GM12878 (cell line): Measurements from ENCODE around the gene YWHAG. TPM values are rescaled to one million over a fixed set of nuclear protein-coding genes. Genes with fewer than 3 reads are reported as not detected.
A peak's percentile ranks its signal among the peaks of the same experiment; 100 is the strongest.

Source experiments
- ATAC-seq: fragments of 200-7000 bp; cut with Tn5 transposase; 3 replicates; pipeline ENCODE4 v1.9.1; 2020; ENCODE audit warnings: mild to moderate bottlenecking, moderate library complexity
- BruUV-seq: library from RNA; stranded (reverse); fragments of 400-500 nt; replicated peaks from 2 replicates; lab custom pipeline; 2021; lab: Mats Ljungman, UMichigan
- CTCF ChIA-PET: fragments of 300-600 bp; sonication (Branson Sonifier 250); formaldehyde crosslinking; extraction: SDS; loops from one replicate; lab custom pipeline; 2021; ENCODE audit warnings: inconsistent platforms; lab: Yijun Ruan, JAX
- POLR2A ChIA-PET: fragments of 350-600 bp; formaldehyde crosslinking; extraction: SDS; loops from one replicate; lab custom pipeline; 2021; ENCODE audit warnings: inconsistent platforms; lab: Charles Lee
- RAD21 ChIA-PET: fragments of 300-600 bp; sonication (Branson Sonifier 250); formaldehyde crosslinking; loops from one replicate; lab custom pipeline; 2023; ENCODE audit warnings: antibody characterized with exemption; ENCODE audit not compliant: unreplicated experiment; lab: Charles Lee
- SMC1A ChIA-PET: fragments of 300-600 bp; sonication (Branson Sonifier 250); formaldehyde crosslinking; loops from one replicate; lab custom pipeline; 2023; ENCODE audit not compliant: unreplicated experiment, uncharacterized antibody; lab: Charles Lee
- DNase-seq: peaks from one replicate; pipeline ENCODE4 v3.0.0-alpha.2; 2011; ENCODE audit warnings: low read depth, low spot score
- FAIRE-seq: peaks from 3 replicates; lab custom pipeline; 2011; peaks lifted over from hg19 to GRCh38; lab: Jason Lieb, UNC
- H2AFZ ChIP-seq: 2 replicates; pipeline ENCODE4 v1.6.0; 2011; ENCODE audit warnings: low read depth, low read length, control low read depth; ENCODE audit not compliant: control insufficient read depth
- H3K27ac ChIP-seq: 2 replicates; pipeline ENCODE4 v1.5.1; 2011; ENCODE audit warnings: control low read depth; ENCODE audit not compliant: control insufficient read depth, insufficient read depth
- H3K27me3 ChIP-seq, 2 experiments: replicated peaks in 1 of 2; 2 replicates each; pipeline versions ENCODE4 v1.6.0 to v1.6.1; 2011; ENCODE audit warnings: low read length in 1 of 2; ENCODE audit not compliant: control insufficient read depth in 2 of 2, insufficient read depth in 2 of 2
- H3K36me3 ChIP-seq, 2 experiments: 2 replicates each; pipeline ENCODE4 v1.5.1; 2011; ENCODE audit warnings: low read length in 1 of 2; ENCODE audit not compliant: control insufficient read depth in 2 of 2, insufficient read depth in 2 of 2
- H3K4me1 ChIP-seq: 2 replicates; pipeline ENCODE4 v1.6.1; 2011; ENCODE audit warnings: mild to moderate bottlenecking, low read length, moderate library complexity, mixed read lengths; ENCODE audit not compliant: control insufficient read depth, insufficient read depth
- H3K4me2 ChIP-seq: 2 replicates; pipeline ENCODE4 v1.6.0; 2011; ENCODE audit warnings: control low read depth; ENCODE audit not compliant: control insufficient read depth, insufficient read depth
- H3K4me3 ChIP-seq: fragments of 200-600 bp; sonication (generic); 2 replicates; pipeline ENCODE4 v1.5.1; 2016
- H3K79me2 ChIP-seq: 2 replicates; pipeline ENCODE4 v1.6.0; 2011; ENCODE audit warnings: low read length; ENCODE audit not compliant: control insufficient read depth, insufficient read depth
- H3K9ac ChIP-seq: 2 replicates; pipeline ENCODE4 v1.8.0; 2011; ENCODE audit warnings: low read length, control low read depth, mixed read lengths; ENCODE audit not compliant: control insufficient read depth, insufficient read depth
- H3K9me3 ChIP-seq: replicated peaks from 3 replicates; pipeline ENCODE4 v1.5.1; 2011; ENCODE audit warnings: mild to moderate bottlenecking, low read length; ENCODE audit not compliant: control insufficient read depth, insufficient read depth
- H4K20me1 ChIP-seq: 2 replicates; pipeline ENCODE4 v1.6.0; 2011; ENCODE audit not compliant: control insufficient read depth, insufficient read depth
- FOS ChIP-seq: IDR thresholded peaks from 3 replicates; pipeline ENCODE4 v1.6.1; 2011; ENCODE audit warnings: borderline replicate concordance; ENCODE audit not compliant: insufficient read length; ENCODE audit errors: extremely low read depth
- NFYB ChIP-seq: IDR thresholded peaks from 2 replicates; pipeline ENCODE4 v1.6.1; 2011; ENCODE audit warnings: low read depth, mild to moderate bottlenecking, low read length, improper control_type of control experiment, moderate library complexity; ENCODE audit not compliant: insufficient read depth
- WGBS: methylation state at CpG from one replicate; pipeline ENCODE4 v1.1.6; 2016; ENCODE audit warnings: low lambda C conversion rate; ENCODE audit not compliant: insufficient replicate concordance, insufficient coverage; ENCODE audit errors: missing lambda C conversion rate; 5-methylcytosine and 5-hydroxymethylcytosine counted together
- in situ Hi-C: fragments of 300-500 bp; cut with MboI; formaldehyde crosslinking; loops from 9 replicates; pipeline ENCODE4 v1.14.3; 2018; ENCODE audit warnings: mixed read lengths
- intact Hi-C: fragments of 100-400 bp; cut with micrococcal nuclease; formaldehyde crosslinking; loops from one replicate; pipeline ENCODE4 v1.14.2; 2022; ENCODE audit not compliant: unreplicated experiment
- polyA plus RNA-seq, 11 experiments: library from polyadenylated mRNA; depleted of rRNA in 4 of 11; unstranded in 6 of 11; stranded (reverse) in 5 of 11; fragments of >200 nt; fragmentation: Nextera tagmentation in 4 of 11; fragmentation: Illumina TruSeq in 1 of 11; extraction: Ambion mirVana in 4 of 11; extraction: Trizol in 1 of 11; gene quantifications; 1 replicate in 1 of 11; 2 replicates in 10 of 11; pipeline versions ENCODE4 v1.2.1 to v1.2.3, GENCODE V29; 2011 to 2016; ENCODE audit warnings: inconsistent platforms in 2 of 11, missing spikeins in 2 of 11, low read depth in 1 of 11
- total RNA-seq, 4 experiments: library from RNA; depleted of rRNA in 3 of 4; stranded (reverse); fragments of >200 nt in 3 of 4; fragmentation: Illumina TruSeq in 1 of 4; extraction: Trizol in 1 of 4; gene quantifications; 2 replicates each; pipeline versions ENCODE4 v1.2.1 to v1.2.3, GENCODE V29; 2013 to 2021

YWHAG gene
- total and polyA plus RNA-seq, 10 of the 15 experiments (the other 5 are each of a cell fraction or from before 2014, with no cell fraction given) = 20.2 to 157 (median 41.3) TPM

DNA sequence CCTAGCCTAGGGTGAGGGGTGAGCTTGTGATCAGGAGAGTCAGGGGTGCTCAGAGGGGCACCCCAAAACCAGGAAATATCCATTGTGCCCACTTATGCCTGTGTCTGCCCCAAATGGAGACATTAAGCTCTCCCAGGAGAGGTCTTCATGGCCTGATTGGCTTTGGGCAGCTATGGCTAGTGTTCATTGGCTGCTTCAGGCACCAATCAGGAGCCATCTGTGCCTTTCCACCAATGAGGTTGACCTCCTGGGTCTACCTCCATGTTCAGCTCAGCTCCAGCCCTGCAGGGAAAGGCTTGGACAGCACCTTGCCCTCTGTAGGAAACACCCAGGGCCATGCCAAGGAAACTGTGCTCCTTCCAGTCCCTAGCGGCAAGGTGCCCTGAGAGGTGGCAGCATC lies 80.3 kb downstream of the YWHAG start:
- ChIA-PET RAD21 (no interaction called here), SMC1A (no interaction called here), POLR2A (interaction anchor here (0.6 kb wide), 1 partner anchor 17 kb away, joined by 5 read pairs; no protein-coding TSS in a partner anchor), CTCF (interaction anchor here (1.1 to 2.0 kb wide), 2 partner anchors 13 to 35 kb away, joined by 4 to 7 read pairs; no protein-coding TSS in a partner anchor)
- Histone ChIP-seq H3K4me2 (no peak overlapping the region), H3K79me2 (no peaks in the 10 kb centered on the region), H3K27ac (no peak overlapping the region), H4K20me1 (no peaks in the 10 kb centered on the region), H3K9ac (no peak overlapping the region), H3K4me1 (peaks cover 2% of the 10 kb centered on the region), H3K36me3 (no peaks in the 10 kb centered on the region), H3K27me3 (peaks cover 3 to 4% of the 10 kb centered on the region in 2 experiments; a peak in 3 of 4 replicates), H2AFZ (no peak overlapping the region), H3K4me3 (no peak overlapping the region), H3K9me3 (no peaks in the 10 kb centered on the region)
- ATAC-seq (peak; percentile 59), FAIRE-seq (no peak), DNase-seq (no peak)
- BruUV-seq = no TSS peak
- 100% methylated on average over 1 of the region's 1 CpG for WGBS
- TF ChIP-seq NFYB (0 out of 2 replicates have a peak, but pooled peaks have one; percentile 27), FOS (no peak)
- in situ Hi-C loops (no loop called here), intact Hi-C loops (no loop called here)

Other genes with a start within 250 kb of the YWHAG start
- gene SRRM3, start 157.1 kb downstream of the YWHAG start, total RNA-seq (2014; rRNA removed) = not detected in 2 replicates
- not detected in 2 replicates for gene SRRM3, start 157.1 kb downstream of the YWHAG start, total RNA-seq (2014; rRNA removed; fragmentation: Illumina TruSeq; extraction: Trizol)
- 0.15 and 0.19 TPM in 2 replicates for gene SRRM3, start 157.1 kb downstream of the YWHAG start, total RNA-seq (2021)
- 0.03 TPM in 1 of 2 replicates, not detected in the other for gene SRRM3, start 157.1 kb downstream of the YWHAG start, polyA plus RNA-seq (2011; rRNA removed)
- 0.03 TPM in 1 of 2 replicates, not detected in the other for gene SRRM3, start 157.1 kb downstream of the YWHAG start, polyA plus RNA-seq (2014; fragmentation: Illumina TruSeq; extraction: Trizol)
- gene SRRM3, start 157.1 kb downstream of the YWHAG start, polyA plus RNA-seq (2014; fragmentation: Nextera tagmentation; extraction: Ambion mirVana) = not detected
- gene SRRM3, start 157.1 kb downstream of the YWHAG start, polyA plus RNA-seq (2014; rRNA removed) = not detected in 2 replicates
- under 1 TPM in 1 of 2 experiments, not detected in 1; 0.06 TPM for gene SRRM3, start 157.1 kb downstream of the YWHAG start, polyA plus RNA-seq (2016; fragmentation: Nextera tagmentation; extraction: Ambion mirVana)
- 31.9 and 47.8 TPM in 2 replicates for gene HSPB1, start 56.3 kb downstream of the YWHAG start, total RNA-seq (2014; rRNA removed)
- gene HSPB1, start 56.3 kb downstream of the YWHAG start, total RNA-seq (2014; rRNA removed; fragmentation: Illumina TruSeq; extraction: Trizol) = 35.4 and 41.2 TPM in 2 replicates
- 181 and 189 TPM in 2 replicates for gene HSPB1, start 56.3 kb downstream of the YWHAG start, total RNA-seq (2021)
- gene HSPB1, start 56.3 kb downstream of the YWHAG start, polyA plus RNA-seq (2011; rRNA removed) = 10.4 and 67.5 TPM in 2 replicates
- 1.4 and 41.6 TPM in 2 replicates for gene HSPB1, start 56.3 kb downstream of the YWHAG start, polyA plus RNA-seq (2014; fragmentation: Illumina TruSeq; extraction: Trizol)
- 10 to 100 TPM; 13.7 to 56.5 TPM for gene HSPB1, start 56.3 kb downstream of the YWHAG start, polyA plus RNA-seq (2014; fragmentation: Nextera tagmentation; extraction: Ambion mirVana)
- gene HSPB1, start 56.3 kb downstream of the YWHAG start, polyA plus RNA-seq (2014; rRNA removed) = 134 and 182 TPM in 2 replicates
- gene HSPB1, start 56.3 kb downstream of the YWHAG start, polyA plus RNA-seq (2016; fragmentation: Nextera tagmentation; extraction: Ambion mirVana) = 100 to 1,000 TPM; 279 to 297 TPM
- gene SSC4D, start 50.7 kb upstream of the YWHAG start, total RNA-seq (2014; rRNA removed) = 0.34 and 0.65 TPM in 2 replicates
- gene SSC4D, start 50.7 kb upstream of the YWHAG start, total RNA-seq (2014; rRNA removed; fragmentation: Illumina TruSeq; extraction: Trizol) = 0.14 and 0.18 TPM in 2 replicates
- gene SSC4D, start 50.7 kb upstream of the YWHAG start, total RNA-seq (2021) = 0.41 and 0.72 TPM in 2 replicates
- 0.24 TPM in 2 replicates for gene SSC4D, start 50.7 kb upstream of the YWHAG start, polyA plus RNA-seq (2011; rRNA removed)
- 0.21 and 0.25 TPM in 2 replicates for gene SSC4D, start 50.7 kb upstream of the YWHAG start, polyA plus RNA-seq (2014; fragmentation: Illumina TruSeq; extraction: Trizol)
- gene SSC4D, start 50.7 kb upstream of the YWHAG start, polyA plus RNA-seq (2014; fragmentation: Nextera tagmentation; extraction: Ambion mirVana) = under 1 TPM in 1 of 2 experiments, not detected in 1; 0.11 TPM
- gene SSC4D, start 50.7 kb upstream of the YWHAG start, polyA plus RNA-seq (2014; rRNA removed) = 0.08 and 0.29 TPM in 2 replicates
- under 1 TPM; 0.63 to 0.79 TPM for gene SSC4D, start 50.7 kb upstream of the YWHAG start, polyA plus RNA-seq (2016; fragmentation: Nextera tagmentation; extraction: Ambion mirVana)
- gene ZP3, start 66.0 kb upstream of the YWHAG start, total RNA-seq (2014; rRNA removed) = 3.0 and 5.2 TPM in 2 replicates
- 2.7 and 3.3 TPM in 2 replicates for gene ZP3, start 66.0 kb upstream of the YWHAG start, total RNA-seq (2014; rRNA removed; fragmentation: Illumina TruSeq; extraction: Trizol)
- gene ZP3, start 66.0 kb upstream of the YWHAG start, total RNA-seq (2021) = 2.2 and 3.0 TPM in 2 replicates
- 0.07 and 0.39 TPM in 2 replicates for gene ZP3, start 66.0 kb upstream of the YWHAG start, polyA plus RNA-seq (2011; rRNA removed)
- gene ZP3, start 66.0 kb upstream of the YWHAG start, polyA plus RNA-seq (2014; fragmentation: Illumina TruSeq; extraction: Trizol) = 1.6 and 3.0 TPM in 2 replicates
- gene ZP3, start 66.0 kb upstream of the YWHAG start, polyA plus RNA-seq (2014; fragmentation: Nextera tagmentation; extraction: Ambion mirVana) = 1 to 10 TPM; 2.0 to 5.1 TPM
- 0.90 and 2.0 TPM in 2 replicates for gene ZP3, start 66.0 kb upstream of the YWHAG start, polyA plus RNA-seq (2014; rRNA removed)
- 1 to 10 TPM; 1.6 to 2.9 TPM for gene ZP3, start 66.0 kb upstream of the YWHAG start, polyA plus RNA-seq (2016; fragmentation: Nextera tagmentation; extraction: Ambion mirVana)
- gene DTX2, start 102.7 kb upstream of the YWHAG start, total RNA-seq (2014; rRNA removed) = 8.1 and 14.3 TPM in 2 replicates
- 5.0 and 5.9 TPM in 2 replicates for gene DTX2, start 102.7 kb upstream of the YWHAG start, total RNA-seq (2014; rRNA removed; fragmentation: Illumina TruSeq; extraction: Trizol)
- 21.9 and 31.0 TPM in 2 replicates for gene DTX2, start 102.7 kb upstream of the YWHAG start, total RNA-seq (2021)
- 2.8 and 7.7 TPM in 2 replicates for gene DTX2, start 102.7 kb upstream of the YWHAG start, polyA plus RNA-seq (2011; rRNA removed)
- gene DTX2, start 102.7 kb upstream of the YWHAG start, polyA plus RNA-seq (2014; fragmentation: Illumina TruSeq; extraction: Trizol) = 1.1 and 5.9 TPM in 2 replicates
- gene DTX2, start 102.7 kb upstream of the YWHAG start, polyA plus RNA-seq (2014; fragmentation: Nextera tagmentation; extraction: Ambion mirVana) = 1 to 10 TPM in 1 of 2 experiments, under 1 TPM in 1; 0.14 to 1.2 TPM
- 14.2 and 19.5 TPM in 2 replicates for gene DTX2, start 102.7 kb upstream of the YWHAG start, polyA plus RNA-seq (2014; rRNA removed)
- gene DTX2, start 102.7 kb upstream of the YWHAG start, polyA plus RNA-seq (2016; fragmentation: Nextera tagmentation; extraction: Ambion mirVana) = 10 to 100 TPM; 17.3 TPM
- gene UPK3B, start 151.6 kb upstream of the YWHAG start, total RNA-seq (2014; rRNA removed) = 0.71 TPM in 1 of 2 replicates, not detected in the other
- 0.18 and 0.27 TPM in 2 replicates for gene UPK3B, start 151.6 kb upstream of the YWHAG start, total RNA-seq (2014; rRNA removed; fragmentation: Illumina TruSeq; extraction: Trizol)
- gene UPK3B, start 151.6 kb upstream of the YWHAG start, total RNA-seq (2021) = 0.72 and 1.3 TPM in 2 replicates
- 0.16 TPM in 1 of 2 replicates, not detected in the other for gene UPK3B, start 151.6 kb upstream of the YWHAG start, polyA plus RNA-seq (2011; rRNA removed)
- gene UPK3B, start 151.6 kb upstream of the YWHAG start, polyA plus RNA-seq (2014; fragmentation: Illumina TruSeq; extraction: Trizol) = not detected in 2 replicates
- not detected for gene UPK3B, start 151.6 kb upstream of the YWHAG start, polyA plus RNA-seq (2014; fragmentation: Nextera tagmentation; extraction: Ambion mirVana)
- not detected in 2 replicates for gene UPK3B, start 151.6 kb upstream of the YWHAG start, polyA plus RNA-seq (2014; rRNA removed)
- under 1 TPM; 0.26 to 0.35 TPM for gene UPK3B, start 151.6 kb upstream of the YWHAG start, polyA plus RNA-seq (2016; fragmentation: Nextera tagmentation; extraction: Ambion mirVana)
- not detected in 2 replicates for gene SPDYE16, start 184.3 kb upstream of the YWHAG start, total RNA-seq (2014; rRNA removed)
- 0.18 and 0.22 TPM in 2 replicates for gene SPDYE16, start 184.3 kb upstream of the YWHAG start, total RNA-seq (2014; rRNA removed; fragmentation: Illumina TruSeq; extraction: Trizol)
- 0.26 TPM in 1 of 2 replicates, not detected in the other for gene SPDYE16, start 184.3 kb upstream of the YWHAG start, total RNA-seq (2021)
- 0.05 and 0.10 TPM in 2 replicates for gene SPDYE16, start 184.3 kb upstream of the YWHAG start, polyA plus RNA-seq (2011; rRNA removed)
- gene SPDYE16, start 184.3 kb upstream of the YWHAG start, polyA plus RNA-seq (2014; fragmentation: Illumina TruSeq; extraction: Trizol) = 0.07 TPM in 1 of 2 replicates, not detected in the other
- under 1 TPM; 0.04 to 0.05 TPM for gene SPDYE16, start 184.3 kb upstream of the YWHAG start, polyA plus RNA-seq (2014; fragmentation: Nextera tagmentation; extraction: Ambion mirVana)
- 0.03 and 0.04 TPM in 2 replicates for gene SPDYE16, start 184.3 kb upstream of the YWHAG start, polyA plus RNA-seq (2014; rRNA removed)
- gene SPDYE16, start 184.3 kb upstream of the YWHAG start, polyA plus RNA-seq (2016; fragmentation: Nextera tagmentation; extraction: Ambion mirVana) = under 1 TPM; 0.67 to 0.92 TPM